Heart left ventricle (tissue), 16 donors: ENCODE data around the gene UTRN. TPM values are rescaled to one million over a fixed set of nuclear protein-coding genes. Genes with fewer than 3 reads are reported as not detected.

Experiments used
- ATAC-seq, 4 donors: fragments of 200-7000 bp; cut with Tn5 transposase; one replicate each; pipeline ENCODE4 v1.9.1; 2020 to 2022; ENCODE audit warnings: moderate library complexity in 4 of 4, mild to moderate bottlenecking in 3 of 4, moderate number of reproducible peaks in 1 of 4
- DNase-seq, 5 donors: peaks; one replicate each; pipeline ENCODE4 v3.0.0-alpha.2; 2020
- H3K27ac ChIP-seq, 12 donors: fragments of 200-600 bp; sonication (generic) in 4 of 12; one replicate each; pipeline versions ENCODE4 v1.5.0 to v1.8.0; 2016 to 2022; ENCODE audit warnings: mild to moderate bottlenecking in 2 of 12
- H3K27me3 ChIP-seq, 9 donors: fragments of 200-600 bp; sonication (generic) in 2 of 9; one replicate each; pipeline versions ENCODE4 v1.5.1 to v1.8.0; 2016 to 2022; ENCODE audit warnings: mild to moderate bottlenecking in 3 of 9
- H3K36me3 ChIP-seq, 9 donors: fragments of 200-600 bp; sonication (generic) in 2 of 9; one replicate each; pipeline versions ENCODE4 v1.5.0 to v1.8.0; 2018 to 2022; ENCODE audit warnings: mild to moderate bottlenecking in 2 of 9
- H3K4me1 ChIP-seq, 12 donors: fragments of 200-600 bp; sonication (generic) in 4 of 12; one replicate each; pipeline versions ENCODE4 v1.5.0 to v1.8.0; 2016 to 2022; ENCODE audit warnings: mild to moderate bottlenecking in 3 of 12
- H3K4me3 ChIP-seq, 12 donors: fragments of 200-600 bp; sonication (generic) in 4 of 12; one replicate each; pipeline versions ENCODE4 v1.5.0 to v1.8.0; 2017 to 2022; ENCODE audit warnings: mild to moderate bottlenecking in 9 of 12, moderate library complexity in 4 of 12
- H3K9me3 ChIP-seq, 12 donors: fragments of 200-600 bp; sonication (generic) in 4 of 12; one replicate each; pipeline versions ENCODE4 v1.5.0 to v1.8.0; 2016 to 2022; ENCODE audit warnings: mild to moderate bottlenecking in 1 of 12
- POLR2A ChIP-seq, 2 donors: fragments of 450-650 bp; IDR thresholded peaks; one replicate each; pipeline ENCODE4 v1.6.1; 2017; ENCODE audit warnings: antibody characterized with exemption in 2 of 2, mild to moderate bottlenecking in 2 of 2, moderate library complexity in 2 of 2
- WGBS, 4 donors: extraction: QIAGEN DNeasy Blood & Tissue Kit in 2 of 4; methylation state at CpG; one replicate each; pipeline versions ENCODE4 v1.1.5 to v1.1.7; 2013 to 2018; 5-methylcytosine and 5-hydroxymethylcytosine counted together
- intact Hi-C, 10 donors: fragments of 100-400 bp; cut with DNase I; formaldehyde crosslinking; loops; one replicate each; pipeline versions ENCODE4 v1.11.1 to v1.14.2; 2022
- polyA plus RNA-seq, 2 donors: library from polyadenylated mRNA; stranded (reverse); fragments of 200-250 nt; gene quantifications; one replicate each; pipeline ENCODE4 v1.2.3, GENCODE V29; 2013
- total RNA-seq, 9 donors: library from RNA; depleted of rRNA in 2 of 9; stranded (reverse); fragments of >200 nt in 2 of 9; fragmentation: NEBNext Ultra II Directional in 3 of 9; extraction: Animal tissue kit (Norgen Biotek cat#: 25700) in 3 of 9; gene quantifications; one replicate each; pipeline versions ENCODE4 v1.1.0 to v1.2.4, GENCODE V29; 2016 to 2023
- TF ChIP-seq, protein P1 (sequence below), 12 donors: fragments of 200-600 bp; sonication (generic) in 4 of 12; IDR thresholded peaks; one replicate each; pipeline versions ENCODE4 v1.5.0 to v1.8.0; 2018 to 2022; ENCODE audit warnings: antibody characterized with exemption in 12 of 12, mild to moderate bottlenecking in 5 of 12
- donor health status: ischemic (EF 13 %, LVEDD 7.1; RV severe dilation, severe dysfunction).
- donor health status: healthy with polysubstance abuse.
- donor health status: DM: no; HTN: yes; CAD: no.
- donor health status: DM: no; HTN: no; CAD: no.
- donor health status: ischemic (EF 25% LVEDD 6.9; RV normal size, moderate dysfunction).
- donor health status: ischemic (EF 25% LVEDD 5.7; RV mildly dilated, moderate dysfunction).
- donor health status: healthy.
- donor health status: DM: yes; HTN: yes; CAD: no.
- donor health status: ischemic (EF 35%, LVEDD 5.7; RV mildly dilated, moderate dysfunction).
- donor health status: nonischemic (EF 11% LVEDD 7.7; RV severe dilation, severe dysfunction).
- donor health status: DM: yes; HTN: yes; CAD: no.
- donor health status: PGD.
- donor health status: ischemic (EF 29% LVEDD 5.4; RV normal size, mild dysfunction).
- donor health status: nonischemic (EF 23%, LVEDD 6.1; RV moderate dilation, normal function).

Gene UTRN
- total and polyA plus RNA-seq, 11 donors, result 13.9 to 129 (median 77.4) TPM

DNA sequence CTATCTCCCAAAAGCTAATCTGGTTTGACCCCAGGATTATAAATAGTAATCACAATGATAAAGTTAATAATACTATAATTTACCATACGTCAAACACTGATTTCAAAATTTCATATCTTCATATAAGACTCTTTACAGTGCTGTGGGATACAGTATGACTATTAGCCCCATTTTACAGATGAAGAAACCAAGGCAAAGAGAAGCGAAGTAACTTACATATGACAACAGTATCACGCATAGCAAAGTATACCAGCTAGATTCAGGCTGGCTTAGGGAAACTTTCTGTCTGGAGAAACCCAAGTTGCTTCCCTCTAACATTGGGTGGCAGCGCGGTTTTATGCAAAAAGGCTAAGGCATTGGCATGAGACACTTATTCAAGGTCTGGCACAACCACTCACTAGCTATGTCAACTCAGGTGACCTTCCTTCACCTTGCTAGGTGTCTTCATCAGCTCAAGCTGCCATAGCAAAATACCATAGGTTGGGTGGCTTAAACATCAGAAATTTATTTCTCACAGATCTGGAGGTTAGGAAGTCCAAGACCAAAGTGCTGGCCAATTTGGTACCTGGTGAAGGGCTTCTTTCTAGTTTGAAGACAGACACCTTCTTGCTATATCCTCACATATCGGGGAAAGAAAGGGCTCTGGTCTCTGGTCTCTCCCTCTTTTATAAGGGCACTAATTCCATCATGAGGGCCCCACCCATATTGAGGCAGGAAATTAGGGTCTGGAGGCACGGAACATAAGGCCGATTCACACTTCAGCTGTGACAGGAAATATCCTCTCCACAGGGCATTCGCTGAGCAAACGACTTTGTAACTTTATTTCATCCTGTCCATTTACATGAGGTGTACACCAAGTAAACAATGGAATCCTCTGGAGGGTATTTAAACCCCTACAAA is 22.4 kb upstream of the UTRN start:
- H3K4me1 ChIP-seq, result peaks cover 9 to 39% (median 26%) of the 10 kb centered on the region in 12 donors
- intact Hi-C loops, result loop anchor here in 1 of 10 donors (5.0 kb wide), 1 partner anchor 45 kb away; no protein-coding TSS in a partner anchor

DNA sequence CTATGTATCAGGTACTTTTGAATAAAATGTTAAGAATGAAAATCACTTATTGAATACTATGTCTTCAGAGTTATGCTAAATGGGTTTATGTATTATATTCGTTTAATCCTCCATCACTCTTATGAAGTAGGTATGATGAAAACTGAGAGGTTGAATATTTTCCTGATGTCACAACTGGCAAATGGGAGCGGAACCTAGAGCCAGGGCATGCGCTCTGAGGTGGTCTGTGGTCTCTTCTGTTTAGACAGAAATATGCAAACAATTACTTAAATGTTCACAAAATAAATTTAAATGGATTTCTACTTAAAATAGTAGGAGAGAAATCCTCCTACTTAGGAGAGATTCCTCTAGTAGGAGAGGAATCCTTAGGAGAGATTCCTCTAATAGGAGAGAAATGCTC is 21.3 kb upstream of the UTRN start:
- peak overlapping the region in 10 of 12 donors; percentile 13 to 83 (median 66) for H3K27ac ChIP-seq
- no peak for DNase-seq
- peaks cover 9 to 39% (median 26%) of the 10 kb centered on the region in 12 donors for H3K4me1 ChIP-seq
- no peak overlapping the region for H3K4me3 ChIP-seq
- WGBS, 4 donors, result 94 to 99% (median 97%) methylated on average over 3 of the region's 3 CpGs
- H3K9me3 ChIP-seq, result peaks cover 0 to 9% (median 0%) of the 10 kb centered on the region in 12 donors
- H3K36me3 ChIP-seq, result no peaks in the 10 kb centered on the region
- intact Hi-C loops, result loop anchor here in 1 of 10 donors (5.0 kb wide), 1 partner anchor 46 kb away; no protein-coding TSS in a partner anchor
- no peaks in the 10 kb centered on the region for H3K27me3 ChIP-seq
- TF ChIP-seq, protein P1, sequence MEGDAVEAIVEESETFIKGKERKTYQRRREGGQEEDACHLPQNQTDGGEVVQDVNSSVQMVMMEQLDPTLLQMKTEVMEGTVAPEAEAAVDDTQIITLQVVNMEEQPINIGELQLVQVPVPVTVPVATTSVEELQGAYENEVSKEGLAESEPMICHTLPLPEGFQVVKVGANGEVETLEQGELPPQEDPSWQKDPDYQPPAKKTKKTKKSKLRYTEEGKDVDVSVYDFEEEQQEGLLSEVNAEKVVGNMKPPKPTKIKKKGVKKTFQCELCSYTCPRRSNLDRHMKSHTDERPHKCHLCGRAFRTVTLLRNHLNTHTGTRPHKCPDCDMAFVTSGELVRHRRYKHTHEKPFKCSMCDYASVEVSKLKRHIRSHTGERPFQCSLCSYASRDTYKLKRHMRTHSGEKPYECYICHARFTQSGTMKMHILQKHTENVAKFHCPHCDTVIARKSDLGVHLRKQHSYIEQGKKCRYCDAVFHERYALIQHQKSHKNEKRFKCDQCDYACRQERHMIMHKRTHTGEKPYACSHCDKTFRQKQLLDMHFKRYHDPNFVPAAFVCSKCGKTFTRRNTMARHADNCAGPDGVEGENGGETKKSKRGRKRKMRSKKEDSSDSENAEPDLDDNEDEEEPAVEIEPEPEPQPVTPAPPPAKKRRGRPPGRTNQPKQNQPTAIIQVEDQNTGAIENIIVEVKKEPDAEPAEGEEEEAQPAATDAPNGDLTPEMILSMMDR (IDR thresholded peaks at IDR 0.05), result no peak
- TF ChIP-seq POLR2A (IDR thresholded peaks at IDR 0.05), result no peak
- ATAC-seq, result no peak

More for the DNA sequence above, 22.4 kb upstream of the UTRN start:
- Histone ChIP-seq H3K4me3 (no peak overlapping the region), H3K36me3 (no peaks in the 10 kb centered on the region), H3K9me3 (peaks cover 0 to 9% (median 0%) of the 10 kb centered on the region in 12 donors), H3K27ac (no peak overlapping the region), H3K27me3 (no peaks in the 10 kb centered on the region)
- TF ChIP-seq POLR2A (IDR thresholded peaks at IDR 0.05), result no peak
- TF ChIP-seq, protein P1 (IDR thresholded peaks at IDR 0.05), result peak in 1 of 12 donors; percentile 6
- 88 to 92% (median 89%) methylated on average over 10 of the region's 10 CpGs for WGBS, 4 donors
- ATAC-seq (no peak), DNase-seq (no peak)

DNA sequence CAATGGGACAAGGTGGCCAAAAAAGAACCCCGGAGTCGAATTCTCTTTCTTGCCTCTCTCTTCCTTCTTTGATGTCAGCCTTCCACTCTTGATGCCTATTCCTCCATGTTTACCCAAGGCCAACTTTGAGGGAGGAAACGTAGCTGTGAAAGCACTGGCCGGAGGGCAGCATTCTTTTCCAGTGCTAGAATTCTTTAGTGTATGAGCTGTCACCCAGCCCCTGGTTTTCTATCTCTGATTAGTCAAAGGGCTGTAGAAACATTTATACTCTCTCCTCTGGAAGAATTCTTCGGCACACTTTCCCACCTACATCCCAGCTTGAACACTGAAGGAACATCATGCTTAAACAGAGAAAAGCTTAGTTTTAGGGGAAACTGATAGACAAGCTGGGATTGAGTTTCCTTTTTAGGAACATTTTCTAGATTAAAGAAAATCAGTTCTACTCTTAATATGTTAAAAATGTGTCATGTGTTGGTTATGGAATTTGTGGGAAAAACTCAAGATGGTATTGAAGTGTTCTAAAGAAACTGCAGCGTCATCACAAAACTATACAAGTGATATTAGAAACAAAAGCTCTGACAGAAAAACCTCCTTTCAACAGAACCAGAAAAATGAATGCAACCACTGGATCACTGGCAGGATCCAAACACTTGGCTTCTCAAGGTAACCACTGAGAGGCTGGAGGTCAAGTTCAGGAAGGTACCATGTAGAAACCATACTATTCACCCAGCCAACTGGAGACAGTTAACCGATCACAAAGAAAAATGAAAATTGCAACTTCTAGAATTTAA is 20.7 kb upstream of the UTRN start:
- peak in 3 of 4 donors; percentile 12 to 42 (median 25) for ATAC-seq
- Histone ChIP-seq H3K9me3 (peaks cover 0 to 9% (median 0%) of the 10 kb centered on the region in 12 donors), H3K27ac (peak overlapping the region; percentile 10 to 83 (median 66)), H3K4me1 (peaks cover 9 to 39% (median 26%) of the 10 kb centered on the region in 12 donors), H3K27me3 (no peaks in the 10 kb centered on the region), H3K4me3 (peak overlapping the region in 1 of 12 donors; percentile 9), H3K36me3 (no peaks in the 10 kb centered on the region)
- peak in 1 of 5 donors; percentile 27 for DNase-seq
- intact Hi-C loops, result loop anchor here in 3 of 10 donors (5.0 kb wide), 1 partner anchor 47 kb away; no protein-coding TSS in a partner anchor
- WGBS, 4 donors, result 58 to 76% (median 64%) methylated on average over 7 of the region's 7 CpGs
- TF ChIP-seq POLR2A (IDR thresholded peaks at IDR 0.05), result no peak
- TF ChIP-seq, protein P1 (IDR thresholded peaks at IDR 0.05), result no peak
